22Rv1 (cell line): ENCODE data around the gene ALG9.

Experiments
- H3K27ac ChIP-seq: fragments of 450-650 bp; 2 replicates; pipeline ENCODE4 v1.5.1; 2017
- ZFX ChIP-seq: fragments of 450-650 bp; IDR thresholded peaks from 2 replicates; pipeline ENCODE4 v1.6.1; 2017; ENCODE audit warnings: antibody characterized with exemption, borderline replicate concordance
- TF ChIP-seq, protein P1 (sequence below): fragments of 450-650 bp; IDR thresholded peaks from 2 replicates; pipeline ENCODE4 v1.5.1; 2017; ENCODE audit warnings: mild to moderate bottlenecking

ALG9 gene

DNA sequence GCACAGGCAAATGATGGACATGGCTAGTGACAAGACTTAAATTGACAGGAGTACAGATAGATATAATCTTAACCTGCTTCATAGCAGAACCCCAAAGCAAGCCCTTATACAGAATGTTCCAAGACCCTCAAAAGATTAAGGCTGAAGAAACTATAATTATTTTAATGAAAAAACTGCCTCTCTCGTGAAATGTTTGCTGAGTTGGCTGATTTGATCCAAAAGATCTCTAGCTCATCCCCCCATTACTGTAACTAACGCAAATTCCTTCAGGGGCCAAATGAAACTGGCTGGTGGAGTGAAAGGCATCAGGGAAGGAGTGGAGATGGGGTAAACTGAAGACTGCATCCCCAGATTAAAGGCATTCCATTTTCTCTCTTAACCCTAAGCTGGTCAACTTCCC, 19.3 kb downstream of the ALG9 start:
- TF ChIP-seq ZFX: no peak
- TF ChIP-seq, protein P1, sequence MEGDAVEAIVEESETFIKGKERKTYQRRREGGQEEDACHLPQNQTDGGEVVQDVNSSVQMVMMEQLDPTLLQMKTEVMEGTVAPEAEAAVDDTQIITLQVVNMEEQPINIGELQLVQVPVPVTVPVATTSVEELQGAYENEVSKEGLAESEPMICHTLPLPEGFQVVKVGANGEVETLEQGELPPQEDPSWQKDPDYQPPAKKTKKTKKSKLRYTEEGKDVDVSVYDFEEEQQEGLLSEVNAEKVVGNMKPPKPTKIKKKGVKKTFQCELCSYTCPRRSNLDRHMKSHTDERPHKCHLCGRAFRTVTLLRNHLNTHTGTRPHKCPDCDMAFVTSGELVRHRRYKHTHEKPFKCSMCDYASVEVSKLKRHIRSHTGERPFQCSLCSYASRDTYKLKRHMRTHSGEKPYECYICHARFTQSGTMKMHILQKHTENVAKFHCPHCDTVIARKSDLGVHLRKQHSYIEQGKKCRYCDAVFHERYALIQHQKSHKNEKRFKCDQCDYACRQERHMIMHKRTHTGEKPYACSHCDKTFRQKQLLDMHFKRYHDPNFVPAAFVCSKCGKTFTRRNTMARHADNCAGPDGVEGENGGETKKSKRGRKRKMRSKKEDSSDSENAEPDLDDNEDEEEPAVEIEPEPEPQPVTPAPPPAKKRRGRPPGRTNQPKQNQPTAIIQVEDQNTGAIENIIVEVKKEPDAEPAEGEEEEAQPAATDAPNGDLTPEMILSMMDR: no peak
- no peak overlapping the region for H3K27ac ChIP-seq

DNA sequence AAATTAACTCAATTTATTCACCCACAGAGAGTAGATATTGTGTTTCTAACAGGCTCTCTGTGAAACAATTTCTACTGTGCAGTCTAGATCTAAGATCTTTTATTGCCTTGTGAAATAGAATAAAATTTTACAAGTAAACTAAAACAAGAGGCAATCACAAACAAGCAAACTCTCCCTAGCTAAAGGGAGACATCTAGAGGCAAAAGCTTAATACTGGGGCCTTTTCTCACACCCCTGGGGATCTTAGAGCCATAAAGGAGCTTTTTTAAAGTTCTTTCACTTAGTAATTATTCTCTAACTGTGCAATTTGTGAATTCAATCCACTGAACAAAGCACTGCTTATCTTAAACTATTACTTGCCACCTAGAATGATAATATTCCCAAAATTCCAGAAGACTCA, 19.7 kb downstream of the ALG9 start:
- no peak overlapping the region for H3K27ac ChIP-seq
- TF ChIP-seq, protein P1: peak; percentile 40; the same call in 1 of the 2 replicates
- TF ChIP-seq ZFX: no peak

DNA sequence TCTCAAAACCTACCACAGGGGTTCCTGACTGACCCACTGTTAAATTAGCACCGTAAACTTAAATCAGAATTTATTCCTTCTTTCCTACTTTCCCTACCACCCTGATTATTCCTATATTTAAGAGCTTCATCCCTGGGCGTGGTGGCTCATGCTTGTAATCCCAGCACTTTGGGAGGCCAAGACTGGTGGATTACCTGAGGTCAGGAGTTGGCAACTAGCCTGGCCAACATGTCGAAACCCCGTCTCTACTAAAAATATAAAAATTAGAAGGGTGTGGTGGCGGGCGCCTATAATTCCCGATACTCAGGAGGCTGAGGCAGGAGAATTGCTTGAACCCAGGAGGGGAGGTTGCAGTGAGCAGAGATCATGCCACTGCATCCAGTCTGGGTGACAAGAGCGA, 20.3 kb downstream of the ALG9 start:
- TF ChIP-seq, protein P1: no peak
- no peak for TF ChIP-seq ZFX
- H3K27ac ChIP-seq: no peak overlapping the region

DNA sequence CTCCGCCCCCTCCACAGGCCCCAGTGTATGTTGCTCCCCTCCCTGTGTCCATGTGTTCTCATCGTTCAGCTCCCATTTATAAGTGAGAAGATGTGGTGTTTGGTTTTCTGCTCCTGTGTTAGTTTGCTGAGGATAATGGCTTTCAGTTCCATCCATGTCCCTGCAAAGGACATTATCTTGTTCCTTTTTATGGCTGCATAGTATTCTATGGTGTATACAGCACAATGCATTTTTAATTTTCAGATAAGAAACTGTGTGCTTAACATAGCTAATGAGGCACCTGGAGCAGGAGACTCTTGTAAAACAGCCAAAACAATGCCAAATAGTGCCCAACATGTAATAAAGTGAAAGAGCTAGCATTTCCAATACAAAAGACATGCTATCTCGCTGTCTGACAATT, 21.8 kb downstream of the ALG9 start:
- TF ChIP-seq ZFX: no peak
- TF ChIP-seq, protein P1: no peak
- H3K27ac ChIP-seq: no peak overlapping the region

DNA sequence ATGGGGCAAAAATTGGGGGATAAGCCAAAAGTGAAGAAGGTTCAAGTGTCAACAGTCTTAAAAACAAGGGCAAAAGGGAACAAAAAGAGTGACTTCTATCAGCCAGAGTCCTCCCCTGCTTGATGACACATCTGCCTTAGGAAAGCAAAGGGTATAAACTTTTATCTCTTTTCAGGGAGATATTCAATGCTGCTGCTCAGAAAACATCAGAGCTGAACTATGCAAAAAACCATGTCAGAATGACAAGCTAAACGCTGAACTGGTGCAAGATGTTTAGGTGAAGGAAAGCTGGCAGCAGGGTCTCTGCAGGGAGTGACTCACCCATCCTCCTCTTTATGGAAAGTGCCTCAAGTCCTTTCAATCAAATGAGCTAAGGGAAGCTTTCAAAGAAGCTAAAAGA, 24.7 kb downstream of the ALG9 start:
- H3K27ac ChIP-seq: no peak overlapping the region
- TF ChIP-seq ZFX: no peak
- TF ChIP-seq, protein P1: no peak

DNA sequence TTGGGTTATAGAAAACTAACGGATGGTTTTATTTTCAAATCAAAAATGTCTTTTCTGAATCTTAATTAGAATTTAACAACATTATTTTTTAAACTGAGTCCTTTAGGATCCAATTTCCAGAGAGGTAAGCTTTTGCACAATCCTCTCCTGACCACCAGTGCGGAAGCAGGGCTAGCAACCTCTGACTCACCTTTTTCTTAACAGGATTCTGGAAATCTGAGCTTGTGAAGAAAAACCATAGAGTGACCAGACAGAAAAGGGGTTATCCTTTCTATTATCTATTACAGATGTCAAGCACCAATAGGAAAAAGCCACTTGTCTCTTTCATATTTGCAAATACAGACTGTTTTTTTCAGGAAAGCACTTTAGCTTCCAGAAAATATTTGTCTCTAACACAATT, 25.3 kb downstream of the ALG9 start:
- TF ChIP-seq, protein P1: no peak
- no peak overlapping the region for H3K27ac ChIP-seq

DNA sequence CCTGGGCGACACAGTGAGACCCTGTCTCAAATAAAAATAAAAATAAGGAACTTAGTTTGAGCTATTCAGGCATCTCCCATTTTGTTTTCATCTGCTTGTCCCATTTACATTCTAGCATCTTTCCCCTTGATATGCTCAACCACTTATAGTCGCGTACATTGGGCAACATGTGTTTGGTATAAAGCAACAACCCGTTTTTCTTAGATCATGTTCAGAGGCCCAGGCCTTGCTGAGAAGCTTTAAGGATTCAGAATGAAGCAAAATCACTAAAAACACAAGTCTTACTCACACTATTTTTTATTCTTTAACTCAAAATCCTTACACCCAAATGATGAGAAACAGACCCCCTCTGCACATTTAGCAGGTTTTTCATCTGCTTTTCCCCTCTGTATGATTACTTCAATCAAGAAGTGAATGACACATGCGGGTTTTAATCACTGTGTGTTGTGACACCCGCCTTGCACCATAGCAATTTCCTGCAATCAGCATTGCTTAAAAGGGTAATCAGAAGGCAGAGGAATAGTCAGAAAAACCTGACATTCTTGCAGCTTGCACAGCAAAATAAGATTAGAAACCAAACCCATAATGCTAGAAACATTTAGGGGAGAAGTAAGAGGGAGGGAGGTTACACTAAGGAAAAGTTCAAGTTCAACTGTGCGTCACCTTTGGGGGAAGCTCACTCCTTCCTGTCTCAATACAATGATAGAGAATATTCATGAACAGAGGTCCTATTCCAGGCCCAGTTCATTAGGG, 25.9 kb downstream of the ALG9 start:
- no peak overlapping the region for H3K27ac ChIP-seq
- no peak for TF ChIP-seq ZFX

DNA sequence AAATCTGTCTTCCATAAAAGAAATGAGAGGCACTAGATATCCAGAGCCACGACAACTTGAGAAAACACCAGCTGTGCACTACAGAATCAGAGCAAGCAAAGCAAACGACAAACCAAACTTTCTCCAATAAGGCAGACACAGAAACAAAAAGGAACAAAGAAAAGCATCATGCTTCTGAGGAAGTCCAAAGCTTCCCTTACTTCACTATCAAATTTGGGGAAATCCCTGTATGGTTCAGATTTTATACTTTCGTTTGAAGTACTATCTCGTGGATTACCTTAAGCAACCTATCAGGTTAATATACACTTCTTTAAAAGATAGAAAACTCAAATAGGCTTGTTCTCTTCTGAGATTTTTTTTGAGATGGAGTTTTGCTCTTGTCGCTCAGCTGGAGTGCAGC, 27.7 kb downstream of the ALG9 start:
- H3K27ac ChIP-seq: no peak overlapping the region
- TF ChIP-seq, protein P1: no peak
- TF ChIP-seq ZFX: no peak
